ENCODE results near the gene RPS6KA4.

The RPS6KA4 gene

GRCh38 chr11:64331569-64332371 lies 27.2 kb upstream of the RPS6KA4 start:
- no peak overlapping the region for H3K27ac ChIP-seq
- no peak for TF ChIP-seq ZFX (IDR thresholded peaks at IDR 0.05; ENCODE audit: borderline replicate concordance)
- TF ChIP-seq CTCF (IDR thresholded peaks at IDR 0.05): peak; percentile 38

GRCh38 chr11:64333556-64333955 lies 25.4 kb upstream of the RPS6KA4 start:
- H3K27ac ChIP-seq: no peak overlapping the region
- TF ChIP-seq CTCF (IDR thresholded peaks at IDR 0.05) (no peak), ZFX (IDR thresholded peaks at IDR 0.05; ENCODE audit: borderline replicate concordance) (no peak)

- no peak overlapping the region for H3K27ac ChIP-seq
- TF ChIP-seq CTCF (IDR thresholded peaks at IDR 0.05) (no peak), ZFX (IDR thresholded peaks at IDR 0.05; ENCODE audit: borderline replicate concordance) (no peak)
These were observed 23.9 kb upstream of the RPS6KA4 start for GRCh38 chr11:64334764-64335735.

- no peak overlapping the region for H3K27ac ChIP-seq
- no peak for TF ChIP-seq CTCF (IDR thresholded peaks at IDR 0.05)
These were observed 21.3 kb upstream of the RPS6KA4 start for GRCh38 chr11:64337538-64338249.

- TF ChIP-seq ZFX (IDR thresholded peaks at IDR 0.05; ENCODE audit: borderline replicate concordance) (no peak), CTCF (IDR thresholded peaks at IDR 0.05) (no peak)
- no peak overlapping the region for H3K27ac ChIP-seq
These were observed 20.2 kb upstream of the RPS6KA4 start for GRCh38 chr11:64338716-64339115.

- H3K27ac ChIP-seq: no peak overlapping the region
- TF ChIP-seq ZFX (IDR thresholded peaks at IDR 0.05; ENCODE audit: borderline replicate concordance) (no peak), CTCF (IDR thresholded peaks at IDR 0.05) (no peak)
These were observed 19.7 kb upstream of the RPS6KA4 start for GRCh38 chr11:64339286-64339685.

Measured in 22Rv1 (cell line).